ENCODE data around the gene AP1M2. TPM values are rescaled to one million over a fixed set of nuclear protein-coding genes. Genes with fewer than 3 reads are reported as not detected.

AP1M2 gene
- total RNA-seq, 1 experiment from 2014 or later: 127 TPM

DNA sequence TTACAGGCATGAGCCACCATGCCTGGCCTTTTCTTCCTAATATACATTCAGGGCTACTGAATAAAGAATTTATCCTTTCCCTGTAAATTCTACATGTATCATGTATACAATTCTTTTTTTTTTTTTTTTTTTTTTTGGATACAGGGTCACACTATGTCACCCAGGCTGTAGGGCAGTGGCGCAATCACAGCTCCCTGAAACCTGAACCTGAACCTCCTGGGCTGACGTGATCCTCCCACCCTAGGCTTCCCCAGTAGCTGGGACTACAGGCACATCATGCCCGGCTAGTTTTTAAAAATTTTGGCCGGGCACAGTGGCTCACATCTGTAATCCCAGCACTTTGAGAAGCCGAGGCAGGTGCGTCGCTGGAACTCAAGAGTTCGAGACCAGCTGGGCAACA lies 31.7 kb upstream of the AP1M2 start:
- peaks cover 3% of the 10 kb centered on the region; the same call in 1 of the 2 replicates for H3K36me3 Mint-ChIP-seq
- CTCF ChIA-PET: interaction anchor here (0.5 to 1.4 kb wide), 3 partner anchors 81 to 656 kb away, joined by 3 to 4 read pairs (median 3); no protein-coding TSS in a partner anchor
- no peaks in the 10 kb centered on the region for H3K4me1 Mint-ChIP-seq
- H3K4me3 Mint-ChIP-seq: no peak overlapping the region
- POLR2A ChIA-PET: interaction anchor here (0.7 kb wide), 1 partner anchor 78 kb away, joined by 4 read pairs; no protein-coding TSS in a partner anchor
- H3K9me3 Mint-ChIP-seq: no peaks in the 10 kb centered on the region
- no peaks in the 10 kb centered on the region for H3K27me3 Mint-ChIP-seq (ENCODE audit: low read depth)
- ATAC-seq (no peak), DNase-seq (ENCODE audit: low spot score) (no peak)
- H3K27ac Mint-ChIP-seq: no peak overlapping the region
- TF ChIP-seq, protein P1, sequence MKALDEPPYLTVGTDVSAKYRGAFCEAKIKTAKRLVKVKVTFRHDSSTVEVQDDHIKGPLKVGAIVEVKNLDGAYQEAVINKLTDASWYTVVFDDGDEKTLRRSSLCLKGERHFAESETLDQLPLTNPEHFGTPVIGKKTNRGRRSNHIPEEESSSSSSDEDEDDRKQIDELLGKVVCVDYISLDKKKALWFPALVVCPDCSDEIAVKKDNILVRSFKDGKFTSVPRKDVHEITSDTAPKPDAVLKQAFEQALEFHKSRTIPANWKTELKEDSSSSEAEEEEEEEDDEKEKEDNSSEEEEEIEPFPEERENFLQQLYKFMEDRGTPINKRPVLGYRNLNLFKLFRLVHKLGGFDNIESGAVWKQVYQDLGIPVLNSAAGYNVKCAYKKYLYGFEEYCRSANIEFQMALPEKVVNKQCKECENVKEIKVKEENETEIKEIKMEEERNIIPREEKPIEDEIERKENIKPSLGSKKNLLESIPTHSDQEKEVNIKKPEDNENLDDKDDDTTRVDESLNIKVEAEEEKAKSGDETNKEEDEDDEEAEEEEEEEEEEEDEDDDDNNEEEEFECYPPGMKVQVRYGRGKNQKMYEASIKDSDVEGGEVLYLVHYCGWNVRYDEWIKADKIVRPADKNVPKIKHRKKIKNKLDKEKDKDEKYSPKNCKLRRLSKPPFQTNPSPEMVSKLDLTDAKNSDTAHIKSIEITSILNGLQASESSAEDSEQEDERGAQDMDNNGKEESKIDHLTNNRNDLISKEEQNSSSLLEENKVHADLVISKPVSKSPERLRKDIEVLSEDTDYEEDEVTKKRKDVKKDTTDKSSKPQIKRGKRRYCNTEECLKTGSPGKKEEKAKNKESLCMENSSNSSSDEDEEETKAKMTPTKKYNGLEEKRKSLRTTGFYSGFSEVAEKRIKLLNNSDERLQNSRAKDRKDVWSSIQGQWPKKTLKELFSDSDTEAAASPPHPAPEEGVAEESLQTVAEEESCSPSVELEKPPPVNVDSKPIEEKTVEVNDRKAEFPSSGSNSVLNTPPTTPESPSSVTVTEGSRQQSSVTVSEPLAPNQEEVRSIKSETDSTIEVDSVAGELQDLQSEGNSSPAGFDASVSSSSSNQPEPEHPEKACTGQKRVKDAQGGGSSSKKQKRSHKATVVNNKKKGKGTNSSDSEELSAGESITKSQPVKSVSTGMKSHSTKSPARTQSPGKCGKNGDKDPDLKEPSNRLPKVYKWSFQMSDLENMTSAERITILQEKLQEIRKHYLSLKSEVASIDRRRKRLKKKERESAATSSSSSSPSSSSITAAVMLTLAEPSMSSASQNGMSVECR (CRISPR knock-in tag; IDR thresholded peaks at IDR 0.05; ENCODE audit: borderline replicate concordance): no peak
- TF ChIP-seq ELF4 (CRISPR knock-in tag; IDR thresholded peaks at IDR 0.05; ENCODE audit: low read depth) (no peak), ZNF671 (CRISPR knock-in tag; IDR thresholded peaks at IDR 0.05) (no peak), IRF2 (CRISPR knock-in tag; IDR thresholded peaks at IDR 0.05; ENCODE audit: borderline replicate concordance, low read depth) (no peak), GRHL2 (CRISPR knock-in tag; IDR thresholded peaks at IDR 0.05; ENCODE audit: insufficient replicate concordance, severe bottlenecking) (no peak), ZNF121 (CRISPR knock-in tag; IDR thresholded peaks at IDR 0.05) (no peak), ZNF138 (CRISPR knock-in tag; conservative IDR thresholded peaks at IDR 0.05) (no peak), SOX15 (CRISPR knock-in tag; IDR thresholded peaks at IDR 0.05) (no peak), NR3C1 (CRISPR knock-in tag; conservative IDR thresholded peaks at IDR 0.05; ENCODE audit: low read depth) (no peak), FOXP1 (CRISPR knock-in tag; IDR thresholded peaks at IDR 0.05; ENCODE audit: borderline replicate concordance) (no peak)
- TF ChIP-seq, protein P2, sequence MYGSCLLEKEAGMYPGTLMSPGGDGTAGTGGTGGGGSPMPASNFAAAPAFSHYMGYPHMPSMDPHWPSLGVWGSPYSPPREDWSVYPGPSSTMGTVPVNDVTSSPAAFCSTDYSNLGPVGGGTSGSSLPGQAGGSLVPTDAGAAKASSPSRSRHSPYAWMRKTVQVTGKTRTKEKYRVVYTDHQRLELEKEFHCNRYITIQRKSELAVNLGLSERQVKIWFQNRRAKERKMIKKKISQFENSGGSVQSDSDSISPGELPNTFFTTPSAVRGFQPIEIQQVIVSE (CRISPR knock-in tag; IDR thresholded peaks at IDR 0.05; ENCODE audit: borderline replicate concordance): no peak
- TF ChIP-seq, protein P3, sequence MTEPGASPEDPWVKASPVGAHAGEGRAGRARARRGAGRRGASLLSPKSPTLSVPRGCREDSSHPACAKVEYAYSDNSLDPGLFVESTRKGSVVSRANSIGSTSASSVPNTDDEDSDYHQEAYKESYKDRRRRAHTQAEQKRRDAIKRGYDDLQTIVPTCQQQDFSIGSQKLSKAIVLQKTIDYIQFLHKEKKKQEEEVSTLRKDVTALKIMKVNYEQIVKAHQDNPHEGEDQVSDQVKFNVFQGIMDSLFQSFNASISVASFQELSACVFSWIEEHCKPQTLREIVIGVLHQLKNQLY (CRISPR knock-in tag; IDR thresholded peaks at IDR 0.05): no peak
- TF ChIP-seq, protein P4, sequence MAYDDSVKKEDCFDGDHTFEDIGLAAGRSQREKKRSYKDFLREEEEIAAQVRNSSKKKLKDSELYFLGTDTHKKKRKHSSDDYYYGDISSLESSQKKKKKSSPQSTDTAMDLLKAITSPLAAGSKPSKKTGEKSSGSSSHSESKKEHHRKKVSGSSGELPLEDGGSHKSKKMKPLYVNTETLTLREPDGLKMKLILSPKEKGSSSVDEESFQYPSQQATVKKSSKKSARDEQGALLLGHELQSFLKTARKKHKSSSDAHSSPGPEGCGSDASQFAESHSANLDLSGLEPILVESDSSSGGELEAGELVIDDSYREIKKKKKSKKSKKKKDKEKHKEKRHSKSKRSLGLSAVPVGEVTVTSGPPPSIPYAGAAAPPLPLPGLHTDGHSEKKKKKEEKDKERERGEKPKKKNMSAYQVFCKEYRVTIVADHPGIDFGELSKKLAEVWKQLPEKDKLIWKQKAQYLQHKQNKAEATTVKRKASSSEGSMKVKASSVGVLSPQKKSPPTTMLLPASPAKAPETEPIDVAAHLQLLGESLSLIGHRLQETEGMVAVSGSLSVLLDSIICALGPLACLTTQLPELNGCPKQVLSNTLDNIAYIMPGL (CRISPR knock-in tag; IDR thresholded peaks at IDR 0.05): no peak
- TF ChIP-seq, protein P5, sequence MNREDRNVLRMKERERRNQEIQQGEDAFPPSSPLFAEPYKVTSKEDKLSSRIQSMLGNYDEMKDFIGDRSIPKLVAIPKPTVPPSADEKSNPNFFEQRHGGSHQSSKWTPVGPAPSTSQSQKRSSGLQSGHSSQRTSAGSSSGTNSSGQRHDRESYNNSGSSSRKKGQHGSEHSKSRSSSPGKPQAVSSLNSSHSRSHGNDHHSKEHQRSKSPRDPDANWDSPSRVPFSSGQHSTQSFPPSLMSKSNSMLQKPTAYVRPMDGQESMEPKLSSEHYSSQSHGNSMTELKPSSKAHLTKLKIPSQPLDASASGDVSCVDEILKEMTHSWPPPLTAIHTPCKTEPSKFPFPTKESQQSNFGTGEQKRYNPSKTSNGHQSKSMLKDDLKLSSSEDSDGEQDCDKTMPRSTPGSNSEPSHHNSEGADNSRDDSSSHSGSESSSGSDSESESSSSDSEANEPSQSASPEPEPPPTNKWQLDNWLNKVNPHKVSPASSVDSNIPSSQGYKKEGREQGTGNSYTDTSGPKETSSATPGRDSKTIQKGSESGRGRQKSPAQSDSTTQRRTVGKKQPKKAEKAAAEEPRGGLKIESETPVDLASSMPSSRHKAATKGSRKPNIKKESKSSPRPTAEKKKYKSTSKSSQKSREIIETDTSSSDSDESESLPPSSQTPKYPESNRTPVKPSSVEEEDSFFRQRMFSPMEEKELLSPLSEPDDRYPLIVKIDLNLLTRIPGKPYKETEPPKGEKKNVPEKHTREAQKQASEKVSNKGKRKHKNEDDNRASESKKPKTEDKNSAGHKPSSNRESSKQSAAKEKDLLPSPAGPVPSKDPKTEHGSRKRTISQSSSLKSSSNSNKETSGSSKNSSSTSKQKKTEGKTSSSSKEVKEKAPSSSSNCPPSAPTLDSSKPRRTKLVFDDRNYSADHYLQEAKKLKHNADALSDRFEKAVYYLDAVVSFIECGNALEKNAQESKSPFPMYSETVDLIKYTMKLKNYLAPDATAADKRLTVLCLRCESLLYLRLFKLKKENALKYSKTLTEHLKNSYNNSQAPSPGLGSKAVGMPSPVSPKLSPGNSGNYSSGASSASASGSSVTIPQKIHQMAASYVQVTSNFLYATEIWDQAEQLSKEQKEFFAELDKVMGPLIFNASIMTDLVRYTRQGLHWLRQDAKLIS (CRISPR knock-in tag; IDR thresholded peaks at IDR 0.05; ENCODE audit: borderline replicate concordance): no peak
- TF ChIP-seq, protein P6, sequence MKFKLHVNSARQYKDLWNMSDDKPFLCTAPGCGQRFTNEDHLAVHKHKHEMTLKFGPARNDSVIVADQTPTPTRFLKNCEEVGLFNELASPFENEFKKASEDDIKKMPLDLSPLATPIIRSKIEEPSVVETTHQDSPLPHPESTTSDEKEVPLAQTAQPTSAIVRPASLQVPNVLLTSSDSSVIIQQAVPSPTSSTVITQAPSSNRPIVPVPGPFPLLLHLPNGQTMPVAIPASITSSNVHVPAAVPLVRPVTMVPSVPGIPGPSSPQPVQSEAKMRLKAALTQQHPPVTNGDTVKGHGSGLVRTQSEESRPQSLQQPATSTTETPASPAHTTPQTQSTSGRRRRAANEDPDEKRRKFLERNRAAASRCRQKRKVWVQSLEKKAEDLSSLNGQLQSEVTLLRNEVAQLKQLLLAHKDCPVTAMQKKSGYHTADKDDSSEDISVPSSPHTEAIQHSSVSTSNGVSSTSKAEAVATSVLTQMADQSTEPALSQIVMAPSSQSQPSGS (CRISPR knock-in tag; IDR thresholded peaks at IDR 0.05; ENCODE audit: borderline replicate concordance, low read depth): no peak
- TF ChIP-seq, protein P7, sequence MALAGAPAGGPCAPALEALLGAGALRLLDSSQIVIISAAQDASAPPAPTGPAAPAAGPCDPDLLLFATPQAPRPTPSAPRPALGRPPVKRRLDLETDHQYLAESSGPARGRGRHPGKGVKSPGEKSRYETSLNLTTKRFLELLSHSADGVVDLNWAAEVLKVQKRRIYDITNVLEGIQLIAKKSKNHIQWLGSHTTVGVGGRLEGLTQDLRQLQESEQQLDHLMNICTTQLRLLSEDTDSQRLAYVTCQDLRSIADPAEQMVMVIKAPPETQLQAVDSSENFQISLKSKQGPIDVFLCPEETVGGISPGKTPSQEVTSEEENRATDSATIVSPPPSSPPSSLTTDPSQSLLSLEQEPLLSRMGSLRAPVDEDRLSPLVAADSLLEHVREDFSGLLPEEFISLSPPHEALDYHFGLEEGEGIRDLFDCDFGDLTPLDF (CRISPR knock-in tag; IDR thresholded peaks at IDR 0.05): no peak
- TF ChIP-seq, protein P8, sequence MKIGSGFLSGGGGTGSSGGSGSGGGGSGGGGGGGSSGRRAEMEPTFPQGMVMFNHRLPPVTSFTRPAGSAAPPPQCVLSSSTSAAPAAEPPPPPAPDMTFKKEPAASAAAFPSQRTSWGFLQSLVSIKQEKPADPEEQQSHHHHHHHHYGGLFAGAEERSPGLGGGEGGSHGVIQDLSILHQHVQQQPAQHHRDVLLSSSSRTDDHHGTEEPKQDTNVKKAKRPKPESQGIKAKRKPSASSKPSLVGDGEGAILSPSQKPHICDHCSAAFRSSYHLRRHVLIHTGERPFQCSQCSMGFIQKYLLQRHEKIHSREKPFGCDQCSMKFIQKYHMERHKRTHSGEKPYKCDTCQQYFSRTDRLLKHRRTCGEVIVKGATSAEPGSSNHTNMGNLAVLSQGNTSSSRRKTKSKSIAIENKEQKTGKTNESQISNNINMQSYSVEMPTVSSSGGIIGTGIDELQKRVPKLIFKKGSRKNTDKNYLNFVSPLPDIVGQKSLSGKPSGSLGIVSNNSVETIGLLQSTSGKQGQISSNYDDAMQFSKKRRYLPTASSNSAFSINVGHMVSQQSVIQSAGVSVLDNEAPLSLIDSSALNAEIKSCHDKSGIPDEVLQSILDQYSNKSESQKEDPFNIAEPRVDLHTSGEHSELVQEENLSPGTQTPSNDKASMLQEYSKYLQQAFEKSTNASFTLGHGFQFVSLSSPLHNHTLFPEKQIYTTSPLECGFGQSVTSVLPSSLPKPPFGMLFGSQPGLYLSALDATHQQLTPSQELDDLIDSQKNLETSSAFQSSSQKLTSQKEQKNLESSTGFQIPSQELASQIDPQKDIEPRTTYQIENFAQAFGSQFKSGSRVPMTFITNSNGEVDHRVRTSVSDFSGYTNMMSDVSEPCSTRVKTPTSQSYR (CRISPR knock-in tag; IDR thresholded peaks at IDR 0.05): no peak

Data from WTC11 (cell line).